ENCODE results near the gene DLL4. TPM values are rescaled to one million over a fixed set of nuclear protein-coding genes. Genes with fewer than 3 reads are reported as not detected.

Gene DLL4
- total RNA-seq, 2 experiments from 2014 or later: 0.11 to 0.14 TPM

DNA sequence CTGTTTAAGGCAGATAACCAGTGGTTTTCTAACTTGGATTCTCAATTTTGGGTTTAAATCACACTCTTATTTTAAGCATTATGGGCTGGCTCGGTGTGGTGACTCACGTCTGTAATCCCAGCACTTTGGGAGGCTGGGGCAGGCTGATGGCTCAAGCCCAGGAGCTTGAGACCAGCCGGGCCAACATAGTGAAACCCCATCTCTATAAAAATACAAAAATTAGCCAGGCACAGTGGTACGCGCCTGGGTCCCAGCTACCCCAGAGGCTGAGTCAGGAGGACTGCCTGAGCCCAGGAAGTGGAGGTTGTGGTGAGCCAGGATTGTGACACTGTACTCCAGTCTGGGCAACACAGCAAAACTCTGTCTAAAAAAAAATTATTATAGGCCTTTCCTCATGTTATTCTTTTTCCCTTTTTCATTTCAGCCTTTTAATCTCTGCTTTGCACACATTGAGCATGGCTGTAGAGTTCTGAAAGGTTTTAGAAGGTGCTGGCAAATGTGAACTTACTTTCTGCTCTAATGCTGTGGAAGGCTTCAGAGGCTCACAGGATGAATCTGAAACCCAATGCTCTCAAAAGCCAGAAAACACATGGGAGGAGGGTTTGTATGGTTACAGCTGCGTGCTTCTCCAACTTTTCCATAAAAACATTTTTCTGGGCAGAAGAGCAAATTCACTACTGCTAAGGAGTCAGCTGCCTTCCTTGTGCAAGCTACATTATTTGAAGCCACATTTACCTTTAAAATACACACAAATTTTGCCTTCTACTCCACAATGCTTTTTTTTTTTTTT is 56.6 kb downstream of the DLL4 start:
- no peaks in the 10 kb centered on the region for H3K9me3 Mint-ChIP-seq
- no peaks in the 10 kb centered on the region for H3K9me3 ChIP-seq (ENCODE audit: control insufficient read depth in 1 of 2, insufficient read depth in 1 of 2, low read length in 2 of 2)
- intact Hi-C loops (cut with DNase I, micrococcal nuclease): no loop called here
- no peaks in the 10 kb centered on the region for H3K4me1 Mint-ChIP-seq (ENCODE audit: low read depth)
- H3K36me3 ChIP-seq (ENCODE audit: insufficient read depth, low read length): peaks cover 79% of the 10 kb centered on the region
- no peak for ATAC-seq (ENCODE audit: poor library complexity)
- no peaks in the 10 kb centered on the region for H3K27me3 Mint-ChIP-seq
- no peak overlapping the region for H3K4me3 ChIP-seq (ENCODE audit: low read length)
- ChIA-PET POLR2A (no interaction called here), CTCF (no interaction called here)
- H3K4me3 Mint-ChIP-seq: no peak overlapping the region
- DNase-seq: no peak
- H3K27ac ChIP-seq (ENCODE audit: low read depth in 1 of 2, low read length in 2 of 2): no peak overlapping the region
- no peaks in the 10 kb centered on the region for H3K27me3 ChIP-seq (ENCODE audit: control insufficient read depth in 1 of 2, insufficient read depth in 2 of 2, low read length in 2 of 2)
- H3K4me1 ChIP-seq (ENCODE audit: insufficient read depth, low read length): no peaks in the 10 kb centered on the region
- peaks cover 94% of the 10 kb centered on the region for H3K36me3 Mint-ChIP-seq (ENCODE audit: low read depth)
- no peak overlapping the region for H3K27ac Mint-ChIP-seq
- TF ChIP-seq, protein P1, sequence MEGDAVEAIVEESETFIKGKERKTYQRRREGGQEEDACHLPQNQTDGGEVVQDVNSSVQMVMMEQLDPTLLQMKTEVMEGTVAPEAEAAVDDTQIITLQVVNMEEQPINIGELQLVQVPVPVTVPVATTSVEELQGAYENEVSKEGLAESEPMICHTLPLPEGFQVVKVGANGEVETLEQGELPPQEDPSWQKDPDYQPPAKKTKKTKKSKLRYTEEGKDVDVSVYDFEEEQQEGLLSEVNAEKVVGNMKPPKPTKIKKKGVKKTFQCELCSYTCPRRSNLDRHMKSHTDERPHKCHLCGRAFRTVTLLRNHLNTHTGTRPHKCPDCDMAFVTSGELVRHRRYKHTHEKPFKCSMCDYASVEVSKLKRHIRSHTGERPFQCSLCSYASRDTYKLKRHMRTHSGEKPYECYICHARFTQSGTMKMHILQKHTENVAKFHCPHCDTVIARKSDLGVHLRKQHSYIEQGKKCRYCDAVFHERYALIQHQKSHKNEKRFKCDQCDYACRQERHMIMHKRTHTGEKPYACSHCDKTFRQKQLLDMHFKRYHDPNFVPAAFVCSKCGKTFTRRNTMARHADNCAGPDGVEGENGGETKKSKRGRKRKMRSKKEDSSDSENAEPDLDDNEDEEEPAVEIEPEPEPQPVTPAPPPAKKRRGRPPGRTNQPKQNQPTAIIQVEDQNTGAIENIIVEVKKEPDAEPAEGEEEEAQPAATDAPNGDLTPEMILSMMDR (IDR thresholded peaks at IDR 0.05): no peak

DNA sequence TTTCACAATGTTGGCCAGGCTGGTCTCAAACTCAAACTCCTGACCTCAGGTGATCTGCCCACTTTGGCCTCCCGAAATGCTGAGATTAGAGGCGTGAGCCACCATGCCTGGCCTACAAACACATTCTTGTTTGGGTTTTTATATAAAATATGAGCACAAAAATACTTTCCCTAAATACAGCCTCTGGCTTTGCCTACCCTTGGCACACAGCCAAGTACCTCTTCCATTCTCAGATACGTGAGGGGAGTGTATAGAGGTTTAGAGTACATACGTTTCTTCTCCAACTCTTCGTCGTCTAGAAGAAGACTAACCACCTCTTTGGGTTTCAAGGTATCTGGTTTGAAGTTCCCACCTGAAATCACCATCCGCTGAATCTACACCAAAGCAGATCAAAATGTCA is 57.7 kb downstream of the DLL4 start:
- Mint-ChIP-seq H3K9me3 (no peaks in the 10 kb centered on the region), H3K4me3 (no peak overlapping the region), H3K36me3 (ENCODE audit: low read depth) (peaks cover 90% of the 10 kb centered on the region), H3K27me3 (no peaks in the 10 kb centered on the region), H3K4me1 (ENCODE audit: low read depth) (no peaks in the 10 kb centered on the region), H3K27ac (no peak overlapping the region)
- Histone ChIP-seq H3K36me3 (ENCODE audit: insufficient read depth, low read length) (peaks cover 76% of the 10 kb centered on the region), H3K4me3 (ENCODE audit: low read length) (no peak overlapping the region), H3K9me3 (ENCODE audit: control insufficient read depth in 1 of 2, insufficient read depth in 1 of 2, low read length in 2 of 2) (no peaks in the 10 kb centered on the region), H3K4me1 (ENCODE audit: insufficient read depth, low read length) (no peaks in the 10 kb centered on the region), H3K27me3 (ENCODE audit: control insufficient read depth in 1 of 2, insufficient read depth in 2 of 2, low read length in 2 of 2) (no peaks in the 10 kb centered on the region), H3K27ac (ENCODE audit: low read depth in 1 of 2, low read length in 2 of 2) (no peak overlapping the region)
- ChIA-PET POLR2A (no interaction called here), CTCF (no interaction called here)
- ATAC-seq (ENCODE audit: poor library complexity) (no peak), DNase-seq (no peak)
- intact Hi-C loops (cut with DNase I, micrococcal nuclease): no loop called here
- TF ChIP-seq, protein P1 (IDR thresholded peaks at IDR 0.05): no peak

DNA sequence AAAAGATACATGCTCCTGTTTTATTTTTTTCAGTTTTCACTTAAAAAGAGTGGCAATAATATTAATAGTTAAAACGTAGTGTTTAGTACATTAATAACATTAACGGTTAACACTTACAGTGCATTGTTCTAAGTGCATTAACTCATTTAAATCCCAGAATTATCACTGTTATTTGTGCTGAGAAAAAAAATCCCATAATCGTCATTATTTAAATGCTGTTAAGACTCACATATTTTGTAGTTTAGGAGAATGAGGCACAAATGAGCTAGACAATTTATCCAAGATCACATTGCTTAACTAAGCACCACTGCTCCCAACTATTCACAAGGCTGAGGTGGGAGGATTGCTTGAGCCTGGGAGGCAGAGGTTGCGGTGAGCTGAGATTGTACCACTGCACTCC is 59.0 kb downstream of the DLL4 start:
- Histone ChIP-seq H3K36me3 (ENCODE audit: insufficient read depth, low read length) (peaks cover 74% of the 10 kb centered on the region), H3K9me3 (ENCODE audit: control insufficient read depth in 1 of 2, insufficient read depth in 1 of 2, low read length in 2 of 2) (no peaks in the 10 kb centered on the region), H3K27ac (ENCODE audit: low read depth in 1 of 2, low read length in 2 of 2) (no peak overlapping the region), H3K4me3 (ENCODE audit: low read length) (no peak overlapping the region), H3K4me1 (ENCODE audit: insufficient read depth, low read length) (no peaks in the 10 kb centered on the region), H3K27me3 (ENCODE audit: control insufficient read depth in 1 of 2, insufficient read depth in 2 of 2, low read length in 2 of 2) (no peaks in the 10 kb centered on the region)
- DNase-seq: no peak
- CTCF ChIA-PET: no interaction called here
- H3K4me1 Mint-ChIP-seq (ENCODE audit: low read depth): no peaks in the 10 kb centered on the region
- no peak overlapping the region for H3K4me3 Mint-ChIP-seq
- H3K36me3 Mint-ChIP-seq (ENCODE audit: low read depth): peaks cover 90% of the 10 kb centered on the region
- POLR2A ChIA-PET: no interaction called here
- intact Hi-C loops (cut with DNase I, micrococcal nuclease): no loop called here
- no peak for ATAC-seq (ENCODE audit: poor library complexity)
- no peak overlapping the region for H3K27ac Mint-ChIP-seq
- H3K9me3 Mint-ChIP-seq: no peaks in the 10 kb centered on the region
- TF ChIP-seq, protein P1 (IDR thresholded peaks at IDR 0.05): no peak
- H3K27me3 Mint-ChIP-seq: no peaks in the 10 kb centered on the region

Other genes starting within 250 kb of the DLL4 start
- gene RAD51, start 234.2 kb upstream of the DLL4 start, total RNA-seq: 1 to 10 TPM in 1 of 2 experiments, under 1 TPM in 1; 0.64 to 1.5 TPM
- gene RMDN3, start 174.1 kb upstream of the DLL4 start, total RNA-seq: 10 to 100 TPM; 29.1 to 30.3 TPM
- 10 to 100 TPM; 13.5 to 14.8 TPM for gene GCHFR, start 165.3 kb upstream of the DLL4 start, total RNA-seq
- gene C15orf62, start 159.4 kb upstream of the DLL4 start, total RNA-seq: under 1 TPM; 0.77 to 0.98 TPM
- 10 to 100 TPM; 12.0 to 13.0 TPM for gene ZFYVE19, start 122.3 kb upstream of the DLL4 start, total RNA-seq
- 10 to 100 TPM; 14.4 to 17.9 TPM for gene DNAJC17, start 121.9 kb upstream of the DLL4 start, total RNA-seq
- not detected for gene PPP1R14D, start 100.6 kb upstream of the DLL4 start, total RNA-seq
- 1 to 10 TPM; 1.0 to 1.6 TPM for gene SPINT1, start 85.3 kb upstream of the DLL4 start, total RNA-seq
- gene RHOV, start 55.1 kb upstream of the DLL4 start, total RNA-seq: under 1 TPM; 0.36 TPM
- 10 to 100 TPM; 20.8 to 21.7 TPM for gene VPS18, start 34.9 kb upstream of the DLL4 start, total RNA-seq
- gene CHAC1, start 24.1 kb downstream of the DLL4 start, total RNA-seq: under 1 TPM; 0.42 to 0.47 TPM
- 10 to 100 TPM; 20.3 to 22.9 TPM for gene INO80, start 186.9 kb downstream of the DLL4 start, total RNA-seq

Data from CD4-positive, alpha-beta T cell (primary cell).